IMR-90 (cell line): ENCODE results near the gene PTPRN2. TPM values are rescaled to one million over a fixed set of nuclear protein-coding genes. Genes with fewer than 3 reads are reported as not detected.

Experiments used
- ATAC-seq: fragments of 200-7000 bp; cut with Tn5 transposase; 2 replicates; pipeline ENCODE4 v1.9.1; 2020; ENCODE audit warnings: low read depth, mild to moderate bottlenecking, moderate library complexity
- BruUV-seq: library from RNA; stranded (reverse); fragments of 400-500 nt; replicated peaks from 2 replicates; lab custom pipeline; 2021; lab: Mats Ljungman, UMichigan
- CTCF ChIA-PET: fragments of 300-600 bp; formaldehyde crosslinking; extraction: SDS; loops from one replicate; lab custom pipeline; 2021; ENCODE audit warnings: antibody characterized with exemption; lab: Yijun Ruan, JAX
- POLR2A ChIA-PET: fragments of 300-600 bp; sonication (Branson Sonifier 250); formaldehyde crosslinking; loops from one replicate; lab custom pipeline; 2022; ENCODE audit warnings: antibody characterized with exemption; ENCODE audit not compliant: unreplicated experiment; lab: Charles Lee
- DNase-seq: peaks from one replicate; pipeline ENCODE4 v3.0.0; 2013
- H2AFZ ChIP-seq: replicated peaks from 2 replicates; pipeline ENCODE3; 2013; ENCODE audit warnings: low read length, mild to moderate bottlenecking; ENCODE audit not compliant: poor library complexity
- H2AK5ac ChIP-seq: 2 replicates; pipeline ENCODE4 v1.6.1; 2013; ENCODE audit warnings: low read depth, low read length, inconsistent platforms
- H2AK9ac ChIP-seq: replicated peaks from 2 replicates; pipeline ENCODE3; 2013; ENCODE audit warnings: mild to moderate bottlenecking, low read depth, low read length, moderate library complexity; ENCODE audit not compliant: poor library complexity
- H2BK120ac ChIP-seq: 2 replicates; pipeline ENCODE4 v1.6.1; 2013; ENCODE audit warnings: low read depth, low read length, inconsistent platforms
- H2BK15ac ChIP-seq: 3 replicates; pipeline ENCODE4 v1.6.1; 2013; ENCODE audit warnings: low read depth, low read length, inconsistent platforms
- H2BK20ac ChIP-seq: 2 replicates; pipeline ENCODE4 v1.6.1; 2013; ENCODE audit warnings: low read depth, mild to moderate bottlenecking, inconsistent platforms, low read length, moderate library complexity
- H2BK5ac ChIP-seq: 2 replicates; pipeline ENCODE4 v1.6.1; 2013; ENCODE audit warnings: mild to moderate bottlenecking, low read depth, low read length, inconsistent platforms; ENCODE audit not compliant: poor library complexity, severe bottlenecking
- H3K14ac ChIP-seq: replicated peaks from 2 replicates; pipeline ENCODE4 v1.6.1; 2013; ENCODE audit warnings: low read depth, low read length, inconsistent platforms
- H3K18ac ChIP-seq: 2 replicates; pipeline ENCODE4 v1.6.1; 2013; ENCODE audit warnings: low read depth, low read length, control low read depth
- H3K23ac ChIP-seq: 2 replicates; pipeline ENCODE4 v1.6.1; 2013; ENCODE audit warnings: low read depth, low read length, inconsistent platforms
- H3K27ac ChIP-seq: 2 replicates; pipeline ENCODE4 v1.5.1; 2013; ENCODE audit warnings: mild to moderate bottlenecking, control low read depth, low read length; ENCODE audit not compliant: insufficient read depth
- H3K27me3 ChIP-seq: 2 replicates; pipeline ENCODE4 v1.6.1; 2013; ENCODE audit warnings: low read length; ENCODE audit not compliant: control insufficient read depth, insufficient read depth
- H3K36me3 ChIP-seq: 2 replicates; pipeline ENCODE4 v1.6.1; 2013; ENCODE audit warnings: low read length, mixed read lengths; ENCODE audit not compliant: control insufficient read depth, insufficient read depth
- H3K4ac ChIP-seq: 2 replicates; pipeline ENCODE4 v1.6.1; 2013; ENCODE audit warnings: low read depth, low read length, inconsistent platforms
- H3K4me1 ChIP-seq: 2 replicates; pipeline ENCODE4 v1.6.1; 2013; ENCODE audit warnings: low read length, mixed read lengths; ENCODE audit not compliant: control insufficient read depth, insufficient read depth
- H3K4me2 ChIP-seq: 2 replicates; pipeline ENCODE4 v1.6.1; 2013; ENCODE audit warnings: low read depth, mild to moderate bottlenecking, control low read depth, low read length, moderate library complexity
- H3K4me3 ChIP-seq: 2 replicates; pipeline ENCODE4 v1.5.1; 2013; ENCODE audit warnings: low read depth, mild to moderate bottlenecking, control low read depth, low read length, moderate library complexity; ENCODE audit not compliant: insufficient read depth
- H3K56ac ChIP-seq: 2 replicates; pipeline ENCODE4 v1.6.1; 2013; ENCODE audit warnings: low read length, inconsistent platforms; ENCODE audit not compliant: insufficient read depth; ENCODE audit errors: extremely low read depth
- H3K79me1 ChIP-seq, 2 experiments: 2 replicates each; pipeline ENCODE4 v1.6.1; 2013; ENCODE audit warnings: low read length in 2 of 2, inconsistent platforms in 1 of 2, low read depth in 1 of 2
- H3K9ac ChIP-seq: 2 replicates; pipeline ENCODE4 v1.6.1; 2013; ENCODE audit warnings: low read depth, low read length, control low read depth
- H3K9me1 ChIP-seq: 2 replicates; pipeline ENCODE4 v1.6.1; 2013; ENCODE audit warnings: low read length, inconsistent platforms; ENCODE audit not compliant: insufficient read depth
- H3K9me3 ChIP-seq: 2 replicates; pipeline ENCODE4 v1.6.1; 2013; ENCODE audit warnings: low read length; ENCODE audit not compliant: control insufficient read depth, insufficient read depth
- H4K20me1 ChIP-seq: 2 replicates; pipeline ENCODE4 v1.6.1; 2013; ENCODE audit warnings: low read length, inconsistent platforms; ENCODE audit not compliant: insufficient read depth
- H4K5ac ChIP-seq: 2 replicates; pipeline ENCODE4 v1.6.1; 2013; ENCODE audit warnings: mild to moderate bottlenecking, low read depth, low read length, control low read depth
- H4K8ac ChIP-seq, 2 experiments: 2 replicates each; pipeline ENCODE4 v1.6.1; 2013; ENCODE audit warnings: low read depth in 2 of 2, low read length in 2 of 2, control low read depth in 1 of 2, inconsistent platforms in 1 of 2
- H4K91ac ChIP-seq: 2 replicates; pipeline ENCODE4 v1.6.1; 2013; ENCODE audit warnings: low read depth, low read length, inconsistent platforms; ENCODE audit not compliant: insufficient read depth
- BHLHE40 ChIP-seq: fragments of 150-350 bp; IDR thresholded peaks from 2 replicates; pipeline ENCODE4 v1.6.1; 2016; ENCODE audit warnings: mild to moderate bottlenecking, low read depth, low read length
- CHD1 ChIP-seq: IDR thresholded peaks from 2 replicates; pipeline ENCODE4 v1.6.1; 2012; ENCODE audit warnings: low read depth, low read length, improper control_type of control experiment
- FOS ChIP-seq: fragments of 150-350 bp; IDR thresholded peaks from 2 replicates; pipeline ENCODE4 v1.6.1; 2016; ENCODE audit warnings: low read depth, low read length
- MAZ ChIP-seq: IDR thresholded peaks from 2 replicates; pipeline ENCODE4 v1.6.1; 2012; ENCODE audit warnings: low read depth, mild to moderate bottlenecking, low read length, improper control_type of control experiment, moderate library complexity, borderline replicate concordance
- MXI1 ChIP-seq: IDR thresholded peaks from 2 replicates; pipeline ENCODE4 v1.6.1; 2012; ENCODE audit warnings: low read depth, mild to moderate bottlenecking, low read length, moderate library complexity, borderline replicate concordance
- NFE2L2 ChIP-seq: fragments of 150-350 bp; IDR thresholded peaks from 2 replicates; pipeline ENCODE4 v1.6.1; 2016; ENCODE audit warnings: low read depth, mild to moderate bottlenecking, low read length
- POLR2A ChIP-seq: IDR thresholded peaks from 2 replicates; pipeline ENCODE4 v1.6.1; 2012; ENCODE audit warnings: mild to moderate bottlenecking, low read depth, low read length
- RCOR1 ChIP-seq: IDR thresholded peaks from 2 replicates; pipeline ENCODE4 v1.6.1; 2012; ENCODE audit warnings: mild to moderate bottlenecking, low read length, improper control_type of control experiment; ENCODE audit not compliant: insufficient replicate concordance
- RFX5 ChIP-seq: IDR thresholded peaks from 2 replicates; pipeline ENCODE4 v1.8.0; 2012; ENCODE audit warnings: low read depth, mild to moderate bottlenecking, low read length, moderate library complexity
- SMC3 ChIP-seq: fragments of 150-350 bp; IDR thresholded peaks from 2 replicates; pipeline ENCODE4 v1.6.1; 2016; ENCODE audit warnings: low read depth, mild to moderate bottlenecking, antibody characterized with exemption, low read length, moderate library complexity
- WGBS, 2 experiments: methylation state at CpG; one replicate each; pipeline versions ENCODE4 v1.1.5 to v1.1.7; 2013; ENCODE audit warnings: missing lambda C conversion rate in 2 of 2; ENCODE audit not compliant: insufficient read length in 1 of 2; ENCODE audit errors: extremely low coverage in 2 of 2; 5-methylcytosine and 5-hydroxymethylcytosine counted together
- dilution Hi-C: fragments of 300-500 bp; cut with HindIII; formaldehyde crosslinking; loops from one replicate; pipeline ENCODE4 v1.14.3; 2018; ENCODE audit warnings: low sequenced_read_pairs; ENCODE audit not compliant: unreplicated experiment
- in situ Hi-C: fragments of 300-500 bp; cut with MboI; formaldehyde crosslinking; loops from 3 replicates; pipeline ENCODE4 v1.14.3; 2019; ENCODE audit warnings: low sequenced_read_pairs, inconsistent platforms, mixed read lengths
- intact Hi-C: fragments of 100-400 bp; cut with micrococcal nuclease; formaldehyde crosslinking; loops from 2 replicates; pipeline ENCODE4 v1.10.0; 2022
- polyA plus RNA-seq, 3 experiments: library from polyadenylated mRNA; depleted of rRNA; stranded (reverse); fragments of >200 nt; gene quantifications; 2 replicates each; pipeline ENCODE4 v1.2.3, GENCODE V29; 2012; ENCODE audit warnings: low replicate concordance in 1 of 3
- total RNA-seq: library from RNA; depleted of rRNA; stranded (reverse); fragments of >200 nt; gene quantifications from 2 replicates; pipeline ENCODE4 v1.2.3, GENCODE V29; 2012
- TF ChIP-seq, protein P1 (sequence below): fragments of 150-350 bp; IDR thresholded peaks from 2 replicates; pipeline ENCODE4 v1.6.1; 2017; ENCODE audit warnings: mild to moderate bottlenecking, antibody characterized with exemption, low read length, low read depth

PTPRN2 gene
- total and polyA plus RNA-seq, 2 of the 4 experiments (the other 2 are of a cell fraction) = 0.03 TPM; not detected in 1

DNA sequence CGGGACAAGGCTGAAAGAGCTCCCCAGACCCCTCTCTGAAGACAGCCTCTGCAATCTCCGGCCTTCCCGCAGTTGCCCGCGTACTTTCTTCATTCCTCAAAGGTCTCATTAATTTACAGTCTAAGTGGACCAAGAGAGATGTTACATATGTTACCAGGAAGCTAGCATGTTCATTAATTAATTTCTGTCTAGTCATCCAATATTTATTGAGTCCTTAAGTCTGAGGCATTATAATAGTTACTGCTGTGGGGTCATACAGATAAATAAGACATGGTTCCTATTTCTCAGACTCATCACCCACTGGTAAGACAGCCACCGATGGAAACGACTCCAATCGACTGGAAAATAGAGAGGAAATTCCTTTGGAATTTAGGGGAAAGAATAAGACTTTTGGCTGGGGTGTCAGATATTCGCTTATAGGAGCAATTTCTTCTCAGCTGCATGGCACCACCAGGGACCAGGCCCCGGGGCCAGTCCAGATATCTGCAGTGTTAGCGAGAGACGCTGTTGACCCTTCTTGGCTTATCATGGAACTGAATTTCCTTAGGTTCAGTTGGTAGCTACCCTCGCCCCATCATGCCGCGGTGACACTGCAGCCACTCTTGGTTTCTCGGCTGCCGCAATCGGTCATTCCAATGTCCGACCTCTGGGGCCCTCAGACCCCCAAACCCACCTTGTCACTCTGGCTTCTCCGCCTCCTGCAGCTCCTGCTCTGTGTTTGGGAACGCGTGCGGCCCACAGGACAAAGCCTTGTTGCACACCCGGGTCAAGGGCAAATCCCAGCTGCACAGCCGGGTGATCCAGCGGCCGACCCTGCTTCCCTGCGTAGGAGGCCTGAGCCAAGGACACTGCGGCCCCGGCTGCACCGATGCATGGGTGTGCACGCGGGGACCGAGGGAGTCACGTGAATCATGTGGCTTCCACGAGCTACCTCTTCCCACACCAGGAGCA, 867.6 kb downstream of the PTPRN2 start:
- Histone ChIP-seq H4K8ac (no peak overlapping the region), H3K27ac (no peak overlapping the region), H3K56ac (no peak overlapping the region), H3K4me1 (no peaks in the 10 kb centered on the region), H3K14ac (no peak overlapping the region), H3K4ac (no peak overlapping the region), H2AK5ac (no peak overlapping the region), H3K18ac (no peak overlapping the region), H4K5ac (no peak overlapping the region), H2AK9ac (no peak overlapping the region), H3K4me3 (no peak overlapping the region), H3K23ac (no peak overlapping the region), H3K9me1 (no peaks in the 10 kb centered on the region), H3K36me3 (no peaks in the 10 kb centered on the region), H2BK15ac (no peak overlapping the region), H3K9me3 (peaks cover 61% of the 10 kb centered on the region), H4K20me1 (no peaks in the 10 kb centered on the region), H2BK120ac (no peak overlapping the region), H2BK5ac (no peak overlapping the region), H2AFZ (no peak overlapping the region), H3K27me3 (no peaks in the 10 kb centered on the region), H3K9ac (no peak overlapping the region), H4K91ac (no peak overlapping the region), H3K4me2 (no peak overlapping the region), H3K79me1 (no peaks in the 10 kb centered on the region), H2BK20ac (no peak overlapping the region)
- dilution Hi-C loops (no loop called here), in situ Hi-C loops (no loop called here), intact Hi-C loops (no loop called here)
- no TSS peak for BruUV-seq
- ATAC-seq (no peak), DNase-seq (no peak)
- no peak for TF ChIP-seq MAZ
- no peak for TF ChIP-seq SMC3
- no peak for TF ChIP-seq POLR2A
- TF ChIP-seq MXI1 = no peak
- TF ChIP-seq RCOR1 = no peak
- TF ChIP-seq CHD1 = no peak
- TF ChIP-seq, protein P1, sequence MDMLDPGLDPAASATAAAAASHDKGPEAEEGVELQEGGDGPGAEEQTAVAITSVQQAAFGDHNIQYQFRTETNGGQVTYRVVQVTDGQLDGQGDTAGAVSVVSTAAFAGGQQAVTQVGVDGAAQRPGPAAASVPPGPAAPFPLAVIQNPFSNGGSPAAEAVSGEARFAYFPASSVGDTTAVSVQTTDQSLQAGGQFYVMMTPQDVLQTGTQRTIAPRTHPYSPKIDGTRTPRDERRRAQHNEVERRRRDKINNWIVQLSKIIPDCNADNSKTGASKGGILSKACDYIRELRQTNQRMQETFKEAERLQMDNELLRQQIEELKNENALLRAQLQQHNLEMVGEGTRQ = no peak
- no peak for TF ChIP-seq BHLHE40
- no peak for TF ChIP-seq FOS
- no peak for TF ChIP-seq NFE2L2
- TF ChIP-seq RFX5 = no peak
- CTCF ChIA-PET = no interaction called here
- WGBS, 2 experiments = 84% methylated on average over 10 of the region's 36 CpGs; no CpG with 5 or more reads in 1 of the 2 experiments
- POLR2A ChIA-PET = no interaction called here
